SK-N-SH treated with all-trans-retinoic acid at 6 μM for 48 hours (cell line): Measurements from ENCODE around the gene LITAF.

Source experiments
- BACH2 ChIP-seq: fragments of 250-450 bp; sonication (Bioruptor Pico); IDR thresholded peaks from 2 replicates; pipeline ENCODE4 v1.9.0; 2021; ENCODE audit warnings: mild to moderate bottlenecking, borderline replicate concordance
- CREB5 ChIP-seq: fragments of 250-450 bp; sonication (Bioruptor Pico); IDR thresholded peaks from 2 replicates; pipeline ENCODE4 v1.5.1; 2020; ENCODE audit warnings: low read depth, mild to moderate bottlenecking, moderate library complexity
- ISL1 ChIP-seq: fragments of 250-450 bp; sonication (Bioruptor Pico); IDR thresholded peaks from 2 replicates; pipeline ENCODE4 v2.1.2; 2022; ENCODE audit warnings: mild to moderate bottlenecking, moderate library complexity
- OSR1 ChIP-seq: fragments of 250-450 bp; sonication (Bioruptor Pico); IDR thresholded peaks from 2 replicates; pipeline ENCODE4 v1.8.0; 2022; ENCODE audit warnings: moderate library complexity, mild to moderate bottlenecking, inconsistent platforms
- RARB ChIP-seq: fragments of 250-450 bp; sonication (Bioruptor Pico); IDR thresholded peaks from 2 replicates; pipeline ENCODE4 v1.8.0; 2021; ENCODE audit warnings: mild to moderate bottlenecking, moderate library complexity
- SNAI2 ChIP-seq: fragments of 250-450 bp; sonication (Bioruptor Pico); IDR thresholded peaks from 2 replicates; pipeline ENCODE4 v1.5.0; 2020; ENCODE audit warnings: mild to moderate bottlenecking, moderate library complexity
- TOX ChIP-seq: fragments of 250-450 bp; sonication (Bioruptor Pico); IDR thresholded peaks from 2 replicates; pipeline ENCODE4 v1.8.0; 2021; ENCODE audit warnings: mild to moderate bottlenecking, moderate library complexity, borderline replicate concordance
- ZFP30 ChIP-seq: fragments of 450-650 bp; formaldehyde crosslinking; IDR thresholded peaks from 2 replicates; pipeline ENCODE4 v1.5.0; 2022; ENCODE audit warnings: mild to moderate bottlenecking, moderate library complexity
- ZNF8 ChIP-seq: fragments of 450-650 bp; formaldehyde crosslinking; IDR thresholded peaks from 2 replicates; pipeline ENCODE4 v1.5.0; 2020; ENCODE audit warnings: mild to moderate bottlenecking, moderate library complexity
- TF ChIP-seq, protein P1 (sequence below): fragments of 250-450 bp; sonication (Bioruptor Pico); IDR thresholded peaks from 2 replicates; pipeline ENCODE4 v1.5.0; 2020; ENCODE audit warnings: mild to moderate bottlenecking, moderate library complexity

GRCh38 chr16:11503566-11503965 is 83.2 kb downstream of the LITAF start:
- TF ChIP-seq ISL1 (CRISPR knock-in tag): no peak
- TF ChIP-seq RARB (CRISPR knock-in tag): no peak
- TF ChIP-seq ZFP30: no peak
- TF ChIP-seq CREB5 (CRISPR knock-in tag): no peak
- TF ChIP-seq, protein P1, sequence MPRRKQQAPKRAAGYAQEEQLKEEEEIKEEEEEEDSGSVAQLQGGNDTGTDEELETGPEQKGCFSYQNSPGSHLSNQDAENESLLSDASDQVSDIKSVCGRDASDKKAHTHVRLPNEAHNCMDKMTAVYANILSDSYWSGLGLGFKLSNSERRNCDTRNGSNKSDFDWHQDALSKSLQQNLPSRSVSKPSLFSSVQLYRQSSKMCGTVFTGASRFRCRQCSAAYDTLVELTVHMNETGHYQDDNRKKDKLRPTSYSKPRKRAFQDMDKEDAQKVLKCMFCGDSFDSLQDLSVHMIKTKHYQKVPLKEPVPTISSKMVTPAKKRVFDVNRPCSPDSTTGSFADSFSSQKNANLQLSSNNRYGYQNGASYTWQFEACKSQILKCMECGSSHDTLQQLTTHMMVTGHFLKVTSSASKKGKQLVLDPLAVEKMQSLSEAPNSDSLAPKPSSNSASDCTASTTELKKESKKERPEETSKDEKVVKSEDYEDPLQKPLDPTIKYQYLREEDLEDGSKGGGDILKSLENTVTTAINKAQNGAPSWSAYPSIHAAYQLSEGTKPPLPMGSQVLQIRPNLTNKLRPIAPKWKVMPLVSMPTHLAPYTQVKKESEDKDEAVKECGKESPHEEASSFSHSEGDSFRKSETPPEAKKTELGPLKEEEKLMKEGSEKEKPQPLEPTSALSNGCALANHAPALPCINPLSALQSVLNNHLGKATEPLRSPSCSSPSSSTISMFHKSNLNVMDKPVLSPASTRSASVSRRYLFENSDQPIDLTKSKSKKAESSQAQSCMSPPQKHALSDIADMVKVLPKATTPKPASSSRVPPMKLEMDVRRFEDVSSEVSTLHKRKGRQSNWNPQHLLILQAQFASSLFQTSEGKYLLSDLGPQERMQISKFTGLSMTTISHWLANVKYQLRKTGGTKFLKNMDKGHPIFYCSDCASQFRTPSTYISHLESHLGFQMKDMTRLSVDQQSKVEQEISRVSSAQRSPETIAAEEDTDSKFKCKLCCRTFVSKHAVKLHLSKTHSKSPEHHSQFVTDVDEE: no peak
- no peak for TF ChIP-seq BACH2 (CRISPR knock-in tag)
- no peak for TF ChIP-seq SNAI2 (CRISPR knock-in tag)
- TF ChIP-seq TOX: no peak
- TF ChIP-seq ZNF8: no peak
- TF ChIP-seq OSR1 (CRISPR knock-in tag): no peak
